Measurements from ENCODE around the gene F10. TPM values are rescaled to one million over a fixed set of nuclear protein-coding genes. Genes with fewer than 3 reads are reported as not detected.

The F10 gene
- total RNA-seq, 2 donors from 2014 or later = 1.0 TPM; not detected in 1

DNA sequence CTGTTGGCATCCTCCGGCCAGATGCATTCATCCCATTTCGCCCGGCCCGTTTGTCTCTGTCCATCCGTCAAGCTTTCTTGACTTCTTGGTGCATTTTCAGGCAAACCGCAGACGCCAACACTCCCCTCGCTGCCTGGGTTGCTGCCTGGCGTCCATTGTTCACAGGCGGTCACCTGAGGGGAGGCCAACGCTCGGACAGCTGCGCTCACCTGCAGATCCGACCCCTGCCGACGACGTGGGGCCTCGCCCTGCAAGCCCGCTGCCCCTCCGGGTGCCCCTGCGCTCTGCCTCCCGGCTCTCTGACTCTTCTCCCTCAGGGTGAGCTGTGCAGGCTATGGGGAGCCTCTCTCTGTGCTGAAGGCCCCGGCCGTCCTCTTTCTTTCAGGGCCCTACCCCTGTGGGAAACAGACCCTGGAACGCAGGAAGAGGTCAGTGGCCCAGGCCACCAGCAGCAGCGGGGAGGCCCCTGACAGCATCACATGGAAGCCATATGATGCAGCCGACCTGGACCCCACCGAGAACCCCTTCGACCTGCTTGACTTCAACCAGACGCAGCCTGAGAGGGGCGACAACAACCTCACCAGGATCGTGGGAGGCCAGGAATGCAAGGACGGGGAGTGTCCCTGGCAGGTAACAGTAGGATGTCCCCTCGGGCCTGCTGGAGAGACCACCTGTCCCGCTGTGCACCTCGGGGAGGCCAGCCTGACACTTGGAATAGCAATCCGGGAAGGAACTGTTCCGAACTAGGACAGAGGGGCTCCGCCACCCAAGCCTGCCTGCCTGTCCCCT lies 21.1 kb downstream of the F10 start:
- no peak overlapping the region for H3K27ac Mint-ChIP-seq
- H3K27me3 Mint-ChIP-seq = no peaks in the 10 kb centered on the region
- H3K4me3 Mint-ChIP-seq = no peak overlapping the region
- H3K4me1 Mint-ChIP-seq = peaks cover 7% of the 10 kb centered on the region
- ATAC-seq (replicated peaks) = no peak
- no peaks in the 10 kb centered on the region for H3K9me3 Mint-ChIP-seq
- peaks cover 9% of the 10 kb centered on the region for H3K36me3 Mint-ChIP-seq (ENCODE audit: low read depth)

DNA sequence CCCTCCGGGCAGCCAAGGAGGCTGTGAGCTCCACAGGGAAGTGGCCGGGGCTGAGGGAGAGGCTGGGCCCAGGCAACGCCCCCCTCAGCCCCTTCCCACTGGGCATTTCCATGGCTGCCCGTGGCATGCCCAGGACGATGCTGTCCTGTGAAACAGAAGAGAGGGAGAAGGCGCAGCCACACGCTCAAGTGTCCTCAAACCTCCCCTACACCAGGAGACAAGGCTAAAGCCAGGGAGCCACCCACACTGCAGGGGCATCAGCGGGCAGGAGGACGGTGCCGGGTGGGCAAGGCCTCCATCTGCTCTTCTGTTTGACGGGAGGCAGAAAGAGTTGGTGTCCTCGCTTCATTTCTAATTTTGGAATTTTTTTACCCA lies 21.6 kb downstream of the F10 start:
- peaks cover 7% of the 10 kb centered on the region for H3K4me1 Mint-ChIP-seq
- no peak for ATAC-seq (replicated peaks)
- H3K9me3 Mint-ChIP-seq = no peaks in the 10 kb centered on the region
- H3K4me3 Mint-ChIP-seq = no peak overlapping the region
- no peak overlapping the region for H3K27ac Mint-ChIP-seq
- peaks cover 9% of the 10 kb centered on the region for H3K36me3 Mint-ChIP-seq (ENCODE audit: low read depth)
- no peaks in the 10 kb centered on the region for H3K27me3 Mint-ChIP-seq

DNA sequence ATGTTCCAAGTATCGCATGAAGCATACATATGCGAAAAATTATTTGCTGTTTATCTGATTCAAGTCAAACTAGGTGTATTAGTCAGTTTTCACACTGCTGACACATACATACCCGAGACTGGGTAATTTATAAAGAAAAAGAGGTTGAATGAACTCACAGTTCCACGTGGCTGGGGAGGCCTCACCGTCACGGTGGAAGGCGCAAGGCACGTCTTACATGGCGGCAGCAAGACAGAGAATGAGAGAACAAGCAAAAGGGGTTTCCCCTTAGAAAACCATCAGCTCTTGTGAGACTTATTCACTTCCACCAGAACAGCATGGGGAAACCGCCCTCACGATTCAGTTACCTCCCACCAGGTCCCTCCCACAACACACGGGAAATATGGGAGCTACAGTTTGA lies 22.9 kb downstream of the F10 start:
- Mint-ChIP-seq H3K4me1 (peaks cover 7% of the 10 kb centered on the region), H3K9me3 (no peaks in the 10 kb centered on the region), H3K27ac (peak overlapping the region; percentile 94), H3K27me3 (no peaks in the 10 kb centered on the region), H3K36me3 (ENCODE audit: low read depth) (peaks cover 9% of the 10 kb centered on the region), H3K4me3 (peak overlapping the region; percentile 70)
- peak; percentile 92 for ATAC-seq (replicated peaks)

DNA sequence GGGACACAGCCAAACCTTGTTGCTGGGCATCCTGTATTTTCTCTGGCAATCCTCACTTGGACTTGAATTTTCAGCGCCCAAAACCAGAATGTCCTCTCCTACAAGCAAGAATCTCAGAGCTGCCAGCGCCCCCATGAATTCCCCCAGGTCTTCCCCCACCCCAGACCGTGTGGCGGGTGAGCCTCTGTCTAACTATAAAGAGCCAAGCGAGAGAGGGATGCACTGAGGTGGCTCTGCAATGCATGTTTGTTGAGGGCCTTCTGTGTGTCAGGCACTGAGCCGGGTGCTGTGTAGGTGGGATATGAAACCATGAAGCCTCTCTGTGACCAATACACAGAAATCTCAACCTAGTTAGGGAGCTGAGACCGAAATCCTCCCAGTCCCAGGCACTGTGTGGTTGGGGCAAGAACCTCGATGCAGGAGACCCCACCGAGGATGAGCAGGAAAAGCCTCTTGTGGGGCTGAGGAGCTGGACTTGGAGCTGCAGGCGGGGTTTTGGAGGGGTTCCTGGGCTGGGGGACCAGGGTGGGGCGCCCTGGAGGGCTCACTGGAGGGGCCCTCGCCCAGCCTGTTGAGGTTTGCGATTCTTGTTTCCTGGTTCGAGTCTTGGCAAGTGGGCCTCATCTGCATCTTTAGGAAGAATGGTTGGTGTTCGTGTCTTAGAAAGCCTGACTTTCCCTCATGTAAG lies 23.5 kb downstream of the F10 start:
- Mint-ChIP-seq H3K27me3 (no peaks in the 10 kb centered on the region), H3K4me3 (peak overlapping the region; percentile 70), H3K9me3 (no peaks in the 10 kb centered on the region), H3K4me1 (peaks cover 7% of the 10 kb centered on the region), H3K36me3 (ENCODE audit: low read depth) (peaks cover 9% of the 10 kb centered on the region), H3K27ac (peak overlapping the region; percentile 94)
- ATAC-seq (replicated peaks) = peak; percentile 83

DNA sequence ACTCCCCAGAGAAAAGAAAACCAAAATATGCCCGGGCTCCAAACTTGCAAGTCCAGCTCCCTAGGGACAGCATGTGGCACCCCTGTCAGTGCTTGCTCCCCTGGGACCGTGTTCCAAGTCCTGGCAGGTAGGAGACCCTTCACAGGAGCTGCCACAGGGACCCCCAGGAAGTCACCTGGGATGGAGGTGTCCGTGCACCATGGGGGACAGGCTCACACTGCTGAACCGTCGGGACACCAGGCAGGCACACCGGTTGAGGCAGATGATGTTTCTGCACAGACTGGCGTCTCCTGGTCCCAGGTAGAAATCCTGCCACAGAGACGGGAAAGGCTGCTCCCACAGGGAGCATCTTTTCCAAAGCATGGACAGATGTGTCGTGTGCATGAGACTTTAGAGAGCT lies 24.2 kb downstream of the F10 start:
- Mint-ChIP-seq H3K27ac (peak overlapping the region; percentile 94), H3K9me3 (no peaks in the 10 kb centered on the region), H3K27me3 (no peaks in the 10 kb centered on the region), H3K4me3 (peak overlapping the region; percentile 70), H3K4me1 (peaks cover 7% of the 10 kb centered on the region), H3K36me3 (ENCODE audit: low read depth) (peaks cover 9% of the 10 kb centered on the region)
- no peak for ATAC-seq (replicated peaks)

DNA sequence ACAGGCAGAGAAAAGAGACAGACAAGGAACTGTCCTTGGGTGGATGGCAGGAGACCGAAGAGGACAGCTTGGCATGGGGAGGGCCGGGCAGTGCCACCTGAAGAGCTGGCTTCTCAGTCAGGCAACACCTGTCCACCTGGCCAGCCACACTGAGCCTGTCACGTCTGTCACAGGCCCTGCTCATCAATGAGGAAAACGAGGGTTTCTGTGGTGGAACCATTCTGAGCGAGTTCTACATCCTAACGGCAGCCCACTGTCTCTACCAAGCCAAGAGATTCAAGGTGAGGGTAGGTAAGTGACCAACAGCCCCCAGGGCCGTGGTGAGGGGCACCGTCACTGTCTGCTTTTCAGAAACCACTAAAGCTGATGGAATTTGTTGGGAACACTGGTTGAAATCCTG lies 24.6 kb downstream of the F10 start:
- peak overlapping the region; percentile 94 for H3K27ac Mint-ChIP-seq
- H3K9me3 Mint-ChIP-seq = no peaks in the 10 kb centered on the region
- no peak for ATAC-seq (replicated peaks)
- H3K4me1 Mint-ChIP-seq = peaks cover 9% of the 10 kb centered on the region
- H3K27me3 Mint-ChIP-seq = peaks cover under 1% of the 10 kb centered on the region
- H3K36me3 Mint-ChIP-seq (ENCODE audit: low read depth) = peaks cover 10% of the 10 kb centered on the region
- peak overlapping the region; percentile 70 for H3K4me3 Mint-ChIP-seq

DNA sequence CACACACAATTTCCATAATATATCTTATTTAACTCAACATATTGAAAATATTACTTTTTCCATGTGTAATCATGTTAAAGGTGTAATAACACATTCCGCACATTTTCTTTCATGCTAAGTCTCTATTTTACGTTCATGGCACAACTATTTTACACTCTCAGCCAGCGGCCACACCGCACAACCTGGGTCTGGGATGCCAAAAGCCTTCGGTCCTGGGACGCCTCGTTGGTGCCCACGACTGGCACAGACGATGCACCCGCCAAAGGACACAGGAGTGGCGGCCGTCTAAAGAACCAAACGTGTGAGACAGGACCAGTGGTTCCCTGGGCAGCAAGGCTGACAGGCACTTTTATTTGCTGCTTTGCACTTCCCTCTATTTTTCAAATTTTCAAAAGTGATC lies 25.8 kb downstream of the F10 start:
- peaks cover 17% of the 10 kb centered on the region for H3K4me1 Mint-ChIP-seq
- ATAC-seq (replicated peaks) = no peak

DNA sequence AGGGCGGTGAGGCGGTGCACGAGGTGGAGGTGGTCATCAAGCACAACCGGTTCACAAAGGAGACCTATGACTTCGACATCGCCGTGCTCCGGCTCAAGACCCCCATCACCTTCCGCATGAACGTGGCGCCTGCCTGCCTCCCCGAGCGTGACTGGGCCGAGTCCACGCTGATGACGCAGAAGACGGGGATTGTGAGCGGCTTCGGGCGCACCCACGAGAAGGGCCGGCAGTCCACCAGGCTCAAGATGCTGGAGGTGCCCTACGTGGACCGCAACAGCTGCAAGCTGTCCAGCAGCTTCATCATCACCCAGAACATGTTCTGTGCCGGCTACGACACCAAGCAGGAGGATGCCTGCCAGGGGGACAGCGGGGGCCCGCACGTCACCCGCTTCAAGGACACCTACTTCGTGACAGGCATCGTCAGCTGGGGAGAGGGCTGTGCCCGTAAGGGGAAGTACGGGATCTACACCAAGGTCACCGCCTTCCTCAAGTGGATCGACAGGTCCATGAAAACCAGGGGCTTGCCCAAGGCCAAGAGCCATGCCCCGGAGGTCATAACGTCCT lies 26.4 kb downstream of the F10 start:
- Mint-ChIP-seq H3K4me3 (no peak overlapping the region), H3K36me3 (ENCODE audit: low read depth) (peaks cover 19% of the 10 kb centered on the region)

More for the DNA sequence above, 25.8 kb downstream of the F10 start:
- H3K36me3 Mint-ChIP-seq (ENCODE audit: low read depth) = peaks cover 19% of the 10 kb centered on the region
- no peaks in the 10 kb centered on the region for H3K9me3 Mint-ChIP-seq
- H3K27me3 Mint-ChIP-seq = peaks cover 7% of the 10 kb centered on the region
- no peak overlapping the region for H3K4me3 Mint-ChIP-seq
- H3K27ac Mint-ChIP-seq = no peak overlapping the region

DNA sequence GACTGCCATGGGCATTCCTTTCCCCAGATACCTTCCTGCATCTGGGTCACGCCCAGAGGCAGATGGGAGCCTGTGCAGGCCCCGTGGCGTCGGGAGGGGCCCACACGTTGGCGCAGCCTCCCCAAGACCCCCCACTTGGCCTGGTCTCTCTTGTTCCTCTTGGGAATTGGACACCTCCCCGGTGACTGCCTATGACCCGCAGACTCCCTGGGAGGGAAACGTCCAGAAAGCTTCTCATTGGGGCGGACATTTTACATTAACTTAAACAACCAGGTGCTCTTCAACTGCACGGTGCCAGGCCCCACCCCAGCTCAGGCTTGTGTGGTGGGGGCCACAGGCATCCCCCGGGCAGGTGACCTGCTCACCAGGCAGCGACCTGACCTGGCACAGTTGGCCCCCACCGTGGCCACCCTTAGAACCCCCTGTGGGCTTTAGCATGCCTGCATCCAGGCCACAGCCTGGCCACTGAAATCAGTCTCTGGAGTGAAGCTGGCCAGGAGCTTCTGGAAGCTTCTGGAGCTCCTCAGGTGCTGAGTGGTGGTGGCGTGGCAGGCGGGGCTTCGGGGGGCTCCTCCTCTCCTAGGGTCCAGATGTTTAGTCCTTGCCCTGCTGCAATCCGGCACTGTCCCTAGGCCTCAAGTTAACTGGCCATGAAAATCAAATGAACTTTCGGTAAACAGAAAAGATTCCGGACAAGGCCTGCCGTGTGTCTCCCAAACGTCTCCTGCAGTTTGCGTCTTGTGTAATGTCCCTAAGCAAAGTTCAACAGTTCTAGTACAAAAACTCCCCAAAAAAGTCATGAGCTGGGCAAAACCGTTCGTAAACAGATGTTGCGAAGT lies 27.3 kb downstream of the F10 start:
- no peak for ATAC-seq (replicated peaks)
- H3K36me3 Mint-ChIP-seq (ENCODE audit: low read depth) = peaks cover 22% of the 10 kb centered on the region
- H3K4me3 Mint-ChIP-seq = no peak overlapping the region
- peaks cover 7% of the 10 kb centered on the region for H3K27me3 Mint-ChIP-seq
- peaks cover 17% of the 10 kb centered on the region for H3K4me1 Mint-ChIP-seq
- H3K27ac Mint-ChIP-seq = no peak overlapping the region
- no peaks in the 10 kb centered on the region for H3K9me3 Mint-ChIP-seq

More for the DNA sequence above, 26.4 kb downstream of the F10 start:
- Mint-ChIP-seq H3K27ac (no peak overlapping the region), H3K9me3 (no peaks in the 10 kb centered on the region), H3K27me3 (peaks cover 7% of the 10 kb centered on the region), H3K4me1 (peaks cover 17% of the 10 kb centered on the region)
- no peak for ATAC-seq (replicated peaks)

DNA sequence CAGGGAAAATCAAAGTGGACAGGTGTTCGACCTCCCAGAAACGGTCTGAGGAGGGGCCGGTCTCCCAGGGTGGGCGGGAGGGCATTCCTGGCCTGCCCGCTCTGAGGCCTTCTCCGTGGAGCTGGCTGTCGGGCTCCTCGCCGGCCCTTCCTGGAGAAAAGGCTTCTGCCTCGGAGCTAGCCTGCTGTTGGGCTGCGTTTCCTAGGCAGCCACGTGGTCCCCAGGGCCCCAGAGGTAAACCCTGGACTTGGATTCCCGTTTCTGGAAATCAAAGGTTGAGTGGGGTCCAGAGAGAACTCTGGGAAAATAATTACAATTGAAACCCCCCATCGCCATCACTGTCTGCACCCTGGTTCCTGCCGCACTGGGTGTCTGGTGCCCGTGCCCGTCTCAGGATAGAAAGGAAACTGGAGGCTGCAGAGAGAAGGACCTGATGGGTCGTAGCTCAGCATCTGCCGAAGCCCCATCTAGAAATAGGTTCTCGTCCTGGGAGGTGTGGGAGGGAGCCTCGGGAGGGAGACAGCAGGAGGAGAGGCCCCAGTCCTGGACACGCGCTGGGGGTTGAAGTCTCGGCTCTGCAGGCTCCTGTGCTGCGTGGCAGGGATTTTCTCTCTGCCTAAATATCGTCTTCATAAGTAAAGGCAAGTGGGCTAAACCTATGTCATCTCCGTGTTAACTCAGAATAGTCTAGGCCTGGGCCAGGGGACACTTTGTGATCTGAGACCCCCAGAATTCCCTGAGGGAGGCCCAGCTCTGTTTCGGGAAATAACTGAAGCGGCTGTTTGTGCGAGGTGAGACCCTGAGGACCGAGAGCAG lies 28.2 kb downstream of the F10 start:
- Mint-ChIP-seq H3K27me3 (peaks cover 7% of the 10 kb centered on the region), H3K36me3 (ENCODE audit: low read depth) (peaks cover 19% of the 10 kb centered on the region), H3K4me3 (peak overlapping the region; percentile 94), H3K27ac (peak overlapping the region; percentile 55), H3K9me3 (peaks cover 5% of the 10 kb centered on the region), H3K4me1 (peaks cover 14% of the 10 kb centered on the region)
- no peak for ATAC-seq (replicated peaks)

DNA sequence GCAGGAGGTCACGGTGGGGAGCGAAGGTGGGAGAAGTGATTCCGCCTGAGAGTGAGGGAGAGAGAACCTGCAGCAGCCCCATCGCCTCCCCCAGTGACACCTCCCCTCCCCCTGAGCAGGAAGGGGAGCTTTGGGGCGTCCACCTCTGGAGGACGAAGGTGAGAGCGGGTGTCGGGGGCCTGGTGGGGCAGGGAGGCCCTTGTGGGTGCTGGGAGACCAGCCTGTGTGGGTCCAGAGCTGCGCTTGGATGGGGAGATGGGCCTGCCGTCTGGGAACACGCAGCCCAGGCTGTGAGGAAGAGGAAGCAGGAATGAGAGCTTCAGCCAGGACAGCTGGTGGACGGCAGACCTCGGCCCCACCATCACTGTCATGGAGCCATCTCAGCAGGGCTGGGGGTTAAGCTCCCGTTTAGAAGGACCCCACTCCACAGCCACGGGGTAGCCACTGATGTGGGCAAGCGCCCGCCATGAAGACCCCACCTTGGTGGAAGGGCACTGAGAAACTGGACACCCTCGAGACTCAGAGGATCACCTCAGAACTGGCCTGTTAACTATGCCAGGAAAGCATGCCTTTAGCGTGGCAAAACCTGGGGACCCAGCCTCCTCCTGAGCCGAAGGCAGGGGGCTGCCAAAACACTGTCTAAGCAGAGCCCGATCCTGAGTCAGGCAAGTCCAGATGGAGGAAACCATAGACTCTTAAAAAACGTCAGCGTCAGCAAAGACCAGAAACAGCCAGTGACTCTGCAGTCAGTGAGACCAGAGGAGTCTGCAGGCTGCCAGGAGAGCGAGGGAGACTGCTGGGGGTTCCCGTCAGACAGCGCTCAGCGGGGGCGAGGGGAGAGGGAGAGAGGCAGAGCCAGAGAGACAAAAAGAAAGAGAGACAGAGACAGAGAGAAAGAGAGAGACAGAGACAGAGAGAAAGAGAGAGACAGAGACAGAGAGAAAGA lies 29.4 kb downstream of the F10 start:
- peak overlapping the region; percentile 94 for H3K4me3 Mint-ChIP-seq
- H3K27me3 Mint-ChIP-seq = peaks cover 7% of the 10 kb centered on the region
- peak overlapping the region; percentile 94 for H3K27ac Mint-ChIP-seq
- peaks cover 10% of the 10 kb centered on the region for H3K4me1 Mint-ChIP-seq
- peaks cover 6% of the 10 kb centered on the region for H3K9me3 Mint-ChIP-seq
- H3K36me3 Mint-ChIP-seq (ENCODE audit: low read depth) = peaks cover 16% of the 10 kb centered on the region
- peak; percentile 83 for ATAC-seq (replicated peaks)

DNA sequence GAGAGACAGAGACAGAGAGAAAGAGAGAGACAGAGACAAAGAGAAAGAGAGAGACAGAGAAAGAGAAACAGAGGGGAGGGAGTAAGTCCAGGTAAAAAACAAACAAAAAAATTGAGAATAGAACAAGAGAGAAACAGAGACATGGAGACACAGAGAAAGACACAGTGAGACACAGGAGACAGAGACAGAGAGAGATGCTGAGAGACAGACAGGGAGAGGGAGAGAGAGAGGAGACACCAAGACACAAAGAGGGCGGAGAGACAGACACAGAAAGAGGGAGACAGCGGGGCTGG lies 30.0 kb downstream of the F10 start:
- H3K27me3 Mint-ChIP-seq = peaks cover 7% of the 10 kb centered on the region
- peaks cover 16% of the 10 kb centered on the region for H3K36me3 Mint-ChIP-seq (ENCODE audit: low read depth)
- peaks cover 10% of the 10 kb centered on the region for H3K4me1 Mint-ChIP-seq
- ATAC-seq (replicated peaks) = no peak
- H3K9me3 Mint-ChIP-seq = peaks cover 6% of the 10 kb centered on the region
- peak overlapping the region; percentile 94 for H3K27ac Mint-ChIP-seq
- H3K4me3 Mint-ChIP-seq = peak overlapping the region; percentile 94
